ENCODE results near the gene LINC00632. TPM values are rescaled to one million over a fixed set of nuclear protein-coding genes. Genes with fewer than 3 reads are reported as not detected.

The LINC00632 gene
- total RNA-seq, 4 donors from 2014 or later: 572 to 1,636 (median 899) TPM

DNA sequence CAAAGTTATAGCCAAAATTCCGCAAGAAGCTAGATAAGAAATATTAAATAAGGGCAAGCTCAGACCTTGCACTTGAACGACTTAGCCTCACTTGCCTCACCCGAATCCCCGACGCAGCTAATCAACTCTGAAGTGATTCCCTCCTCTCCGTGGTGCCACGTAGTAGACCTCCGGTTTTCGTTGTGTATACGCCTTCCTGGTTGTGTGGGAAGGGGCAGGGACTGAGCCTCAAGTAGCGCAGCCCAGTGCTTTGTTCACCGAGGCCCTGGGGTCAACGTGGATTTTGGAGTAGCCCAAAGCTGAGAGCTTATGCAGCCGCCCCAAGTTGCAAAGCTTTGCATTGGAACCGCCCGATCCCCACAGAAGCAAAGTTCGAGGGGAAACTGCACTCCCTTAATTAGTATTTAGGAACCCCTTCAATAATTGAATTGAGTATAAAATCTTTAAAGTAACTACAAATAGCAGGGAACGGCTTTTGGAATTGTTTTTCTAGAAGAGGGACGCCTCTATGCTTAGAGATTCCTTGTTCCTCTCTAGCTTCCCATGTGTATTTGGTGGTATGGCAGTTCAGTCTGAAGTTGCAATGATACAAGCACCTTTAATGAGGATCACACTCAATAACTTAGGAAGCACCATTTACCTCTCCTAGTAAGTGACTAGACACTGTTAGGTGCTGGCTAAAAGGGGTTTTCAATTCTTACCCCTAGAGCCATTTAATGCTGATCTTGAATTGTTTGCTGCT, 55.7 kb downstream of the LINC00632 start:
- TF ChIP-seq, protein P1, sequence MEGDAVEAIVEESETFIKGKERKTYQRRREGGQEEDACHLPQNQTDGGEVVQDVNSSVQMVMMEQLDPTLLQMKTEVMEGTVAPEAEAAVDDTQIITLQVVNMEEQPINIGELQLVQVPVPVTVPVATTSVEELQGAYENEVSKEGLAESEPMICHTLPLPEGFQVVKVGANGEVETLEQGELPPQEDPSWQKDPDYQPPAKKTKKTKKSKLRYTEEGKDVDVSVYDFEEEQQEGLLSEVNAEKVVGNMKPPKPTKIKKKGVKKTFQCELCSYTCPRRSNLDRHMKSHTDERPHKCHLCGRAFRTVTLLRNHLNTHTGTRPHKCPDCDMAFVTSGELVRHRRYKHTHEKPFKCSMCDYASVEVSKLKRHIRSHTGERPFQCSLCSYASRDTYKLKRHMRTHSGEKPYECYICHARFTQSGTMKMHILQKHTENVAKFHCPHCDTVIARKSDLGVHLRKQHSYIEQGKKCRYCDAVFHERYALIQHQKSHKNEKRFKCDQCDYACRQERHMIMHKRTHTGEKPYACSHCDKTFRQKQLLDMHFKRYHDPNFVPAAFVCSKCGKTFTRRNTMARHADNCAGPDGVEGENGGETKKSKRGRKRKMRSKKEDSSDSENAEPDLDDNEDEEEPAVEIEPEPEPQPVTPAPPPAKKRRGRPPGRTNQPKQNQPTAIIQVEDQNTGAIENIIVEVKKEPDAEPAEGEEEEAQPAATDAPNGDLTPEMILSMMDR (IDR thresholded peaks at IDR 0.05; ENCODE audit: low read depth): no peak

DNA sequence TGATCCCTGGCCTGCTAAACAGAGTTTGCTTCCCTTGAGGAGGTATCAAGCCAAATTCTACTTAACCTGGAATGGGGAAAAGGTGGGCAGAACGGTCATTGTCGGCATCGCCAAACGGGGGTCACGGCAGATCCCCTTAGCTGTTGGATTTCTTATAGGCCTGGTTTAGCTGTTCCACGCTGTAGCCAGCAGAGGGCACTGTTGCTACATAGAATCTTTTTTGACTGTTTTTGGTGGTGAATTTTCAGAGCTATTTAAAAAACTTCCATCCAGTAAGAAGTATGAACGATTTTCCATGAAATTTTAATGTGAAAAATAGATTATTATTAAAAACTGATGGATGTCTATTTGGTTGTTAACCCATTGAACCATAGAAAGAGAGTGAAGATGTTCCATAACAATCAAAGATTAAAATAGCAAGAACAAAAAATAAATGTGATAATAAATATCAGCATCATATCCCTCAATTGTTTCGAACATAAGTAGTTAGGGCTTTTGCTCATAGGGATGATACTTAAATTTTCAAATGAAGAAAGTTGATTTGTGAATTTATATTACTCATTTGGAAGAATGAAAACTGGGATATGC, 56.6 kb downstream of the LINC00632 start:
- TF ChIP-seq, protein P1 (IDR thresholded peaks at IDR 0.05; ENCODE audit: low read depth): no peak

DNA sequence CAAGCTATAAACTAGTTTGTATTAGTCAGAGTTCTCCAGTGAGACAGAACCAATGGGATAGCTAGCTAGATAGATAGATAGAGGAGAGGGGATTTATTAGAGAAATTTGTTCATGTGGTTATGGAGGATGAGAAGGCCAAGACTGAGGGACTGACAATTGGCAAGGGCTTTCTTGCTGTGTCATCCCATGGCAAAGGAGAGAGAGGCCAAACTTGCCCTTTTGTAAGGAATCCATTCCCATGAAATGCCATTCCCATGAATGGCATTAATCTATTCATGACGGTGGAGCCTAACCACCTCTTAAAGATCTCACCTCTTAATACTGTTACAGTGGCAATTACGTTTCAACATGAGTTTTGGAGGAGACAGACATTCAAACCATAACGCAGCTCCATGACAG, 58.1 kb downstream of the LINC00632 start:
- TF ChIP-seq, protein P1 (IDR thresholded peaks at IDR 0.05; ENCODE audit: low read depth): no peak

DNA sequence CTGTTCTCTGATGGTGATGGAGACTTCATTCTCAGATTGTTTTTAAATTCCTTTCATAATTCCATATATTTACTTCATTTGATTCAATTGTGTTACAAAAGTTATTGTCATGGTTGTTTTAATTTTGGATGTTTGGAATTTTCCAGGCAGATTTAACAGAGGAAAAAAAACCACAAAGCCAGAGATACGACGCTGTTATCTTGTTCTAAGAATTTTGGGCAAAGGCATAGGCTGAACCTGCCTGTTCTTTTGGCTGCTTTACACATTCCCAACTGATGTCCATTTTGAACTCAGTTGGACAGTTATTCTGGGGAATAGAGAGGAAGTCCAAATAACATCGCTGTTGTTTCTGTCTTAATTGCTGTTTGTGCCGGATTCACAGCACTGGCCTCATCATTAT, 65.7 kb downstream of the LINC00632 start:
- TF ChIP-seq, protein P1 (IDR thresholded peaks at IDR 0.05; ENCODE audit: low read depth): no peak

DNA sequence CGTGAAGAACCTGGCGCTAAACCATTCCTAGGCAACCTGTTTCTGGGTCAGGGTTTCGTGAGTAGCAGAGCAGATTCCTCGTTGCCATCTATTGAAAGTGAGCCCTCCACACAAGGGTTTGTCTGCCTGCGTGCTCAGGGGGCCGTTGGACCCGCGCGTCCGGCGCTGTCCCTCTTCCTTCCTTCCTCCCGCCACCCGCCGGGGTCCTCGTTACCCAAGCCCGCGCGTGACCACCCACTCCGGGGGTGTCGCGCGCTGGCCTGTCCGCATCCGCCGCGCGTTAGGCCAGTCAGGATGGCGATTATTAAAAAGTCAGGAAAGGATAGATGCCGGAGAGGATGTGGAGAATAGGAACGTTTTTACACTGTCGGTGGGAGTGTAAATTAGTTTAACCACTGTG, 66.8 kb downstream of the LINC00632 start:
- TF ChIP-seq, protein P1 (IDR thresholded peaks at IDR 0.05; ENCODE audit: low read depth): no peak

DNA sequence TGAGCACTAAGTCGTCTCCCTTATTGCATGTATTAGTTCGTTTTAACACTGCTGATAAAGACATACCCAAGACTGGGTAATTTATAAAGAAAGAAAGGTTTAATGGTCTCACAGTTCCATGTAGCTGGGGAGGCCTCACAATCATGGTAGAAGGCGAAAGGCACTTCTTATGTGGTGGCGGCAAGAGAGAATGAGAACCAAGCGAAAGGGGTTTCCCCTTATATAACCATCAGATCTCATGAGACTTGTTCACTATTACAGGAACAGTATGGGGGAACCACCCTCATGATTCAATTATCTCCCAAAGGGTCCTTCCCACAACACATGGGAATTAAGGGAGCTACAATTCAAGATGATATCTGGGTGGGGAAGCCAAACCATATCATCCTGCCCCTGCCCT, 85.1 kb downstream of the LINC00632 start:
- TF ChIP-seq, protein P1 (IDR thresholded peaks at IDR 0.05; ENCODE audit: low read depth): no peak

DNA sequence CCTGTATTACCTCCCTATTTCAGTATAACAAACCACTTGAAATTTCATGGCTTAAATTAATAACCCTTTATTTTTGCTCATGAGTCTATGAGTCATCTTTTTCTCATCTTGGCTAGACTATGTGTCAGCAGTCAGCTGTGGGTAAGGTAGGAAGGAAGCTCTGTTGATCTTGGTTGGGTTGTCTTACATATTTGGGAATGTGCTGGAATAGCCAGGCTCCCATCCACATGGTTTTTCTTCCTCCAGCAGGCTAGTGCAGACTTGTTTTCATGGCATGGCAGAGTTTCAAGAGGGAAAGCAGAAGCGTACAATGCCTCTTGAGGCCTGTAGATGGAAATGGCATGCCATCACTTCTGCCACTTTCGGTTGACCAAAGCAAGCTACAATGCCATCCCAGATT, 89.7 kb downstream of the LINC00632 start:
- TF ChIP-seq, protein P1 (IDR thresholded peaks at IDR 0.05; ENCODE audit: low read depth): no peak

Measured in subcutaneous adipose tissue (tissue), 4 donors.